Ureter (tissue), 1 donor: ENCODE measurements around the gene LEFTY1. TPM values are rescaled to one million over a fixed set of nuclear protein-coding genes. Genes with fewer than 3 reads are reported as not detected.
"Not testable (repeated sequence)": the region's sequence is repeated elsewhere in the genome, so short reads cannot be mapped to it uniquely, and the experiment has no call there.

Source experiments
- DNase-seq: peaks from one replicate; pipeline ENCODE4 v3.0.0-alpha.2; 2020; ENCODE audit warnings: low spot score
- total RNA-seq: library from RNA; stranded (reverse); gene quantifications from one replicate; pipeline ENCODE4 v1.2.4, GENCODE V29; 2023
- donor health status: DM: yes; HTN: yes; CAD: no.

Gene LEFTY1
- 0.60 TPM for total RNA-seq

- no peak for DNase-seq
These were observed at the start of gene LEFTY1 for GRCh38 chr1:225888898-225889601. TSS of gene LEFTY1 (minus strand) at chr1:225889146. CDS start at chr1:225889066, 80 bp downstream.

DNA sequence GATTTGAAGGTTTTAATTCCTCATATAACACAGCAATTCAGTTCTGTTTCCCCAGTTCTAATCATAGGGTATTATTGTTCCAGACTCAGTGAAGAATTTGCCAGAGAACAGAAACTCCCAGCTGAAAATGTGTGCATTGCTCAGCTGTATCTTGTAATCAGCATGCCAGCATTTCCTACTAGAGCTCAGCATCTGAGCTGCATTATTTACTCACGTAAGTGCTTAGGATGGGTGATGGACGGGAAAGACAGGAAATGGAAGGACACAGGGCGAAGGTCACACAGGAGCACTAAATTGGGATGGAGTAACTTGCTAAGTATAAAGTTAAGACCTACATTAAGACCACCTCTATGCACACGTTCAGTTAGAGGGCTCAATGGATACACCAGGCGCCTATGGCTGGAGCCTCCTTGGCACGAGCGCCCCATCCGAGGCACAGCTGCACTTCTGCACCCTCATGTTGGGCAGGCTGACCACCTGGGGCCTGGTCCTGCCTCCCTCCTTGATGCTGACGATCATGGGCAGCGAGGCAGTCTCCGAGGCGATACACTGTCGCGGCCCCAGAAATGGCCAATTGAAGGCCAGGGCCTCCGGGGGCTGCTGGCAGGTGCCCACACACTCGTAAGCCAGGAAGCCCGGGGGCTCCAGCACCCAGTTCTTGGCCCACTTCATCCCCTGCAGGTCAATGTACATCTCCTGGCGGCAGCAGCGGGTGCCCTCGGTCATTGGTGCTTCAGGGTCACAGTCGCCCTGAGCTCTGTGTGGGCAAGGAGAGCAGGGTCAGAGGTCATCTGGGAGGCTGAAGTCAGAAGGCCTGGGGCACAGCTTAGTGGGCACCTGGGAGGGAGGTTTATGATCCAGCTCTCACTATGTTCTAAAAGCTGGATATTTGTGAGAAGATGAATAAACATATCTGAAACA, 48.4 kb upstream of the LEFTY1 start:
- DNase-seq, result no peak

DNA sequence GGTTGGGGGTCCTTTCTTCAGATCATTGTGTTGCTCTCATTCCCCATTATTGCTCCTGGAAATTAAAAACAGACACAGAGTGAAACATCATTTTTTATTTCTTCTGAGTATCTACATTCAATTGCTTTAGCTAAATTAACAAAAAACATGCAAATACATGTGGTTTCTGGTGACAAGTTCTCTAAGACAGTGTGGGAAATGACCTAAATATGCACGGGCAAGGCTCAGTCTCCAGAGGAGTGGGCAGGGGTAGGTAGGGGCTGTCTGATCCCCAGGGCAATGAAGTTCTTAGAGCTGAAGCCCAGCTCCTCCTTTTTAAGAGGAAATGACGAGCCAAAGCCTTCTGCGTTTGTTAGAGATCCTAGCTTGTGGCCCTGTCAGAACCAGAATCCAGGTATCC, 47.6 kb upstream of the LEFTY1 start:
- no peak for DNase-seq

DNA sequence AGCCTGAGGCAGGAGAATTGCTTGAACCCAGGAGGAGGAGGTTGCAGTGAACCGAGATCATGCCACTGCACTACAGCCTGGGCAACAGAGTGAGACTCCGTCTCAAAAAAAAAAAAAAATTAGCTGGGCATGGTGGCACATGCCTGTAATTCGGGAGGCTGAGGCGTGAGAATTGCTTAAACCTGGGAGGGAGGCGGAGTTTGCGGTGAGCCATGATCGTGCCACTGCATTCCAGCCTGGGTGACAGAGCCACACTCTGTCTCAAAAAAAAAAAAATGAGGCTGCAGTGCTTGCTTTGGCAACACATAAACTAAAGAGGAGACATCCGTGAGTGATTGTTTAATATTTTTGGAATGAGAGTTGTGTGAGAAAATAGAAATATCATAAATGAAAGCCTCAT, 47.1 kb upstream of the LEFTY1 start:
- not testable (repeated sequence) for DNase-seq

DNA sequence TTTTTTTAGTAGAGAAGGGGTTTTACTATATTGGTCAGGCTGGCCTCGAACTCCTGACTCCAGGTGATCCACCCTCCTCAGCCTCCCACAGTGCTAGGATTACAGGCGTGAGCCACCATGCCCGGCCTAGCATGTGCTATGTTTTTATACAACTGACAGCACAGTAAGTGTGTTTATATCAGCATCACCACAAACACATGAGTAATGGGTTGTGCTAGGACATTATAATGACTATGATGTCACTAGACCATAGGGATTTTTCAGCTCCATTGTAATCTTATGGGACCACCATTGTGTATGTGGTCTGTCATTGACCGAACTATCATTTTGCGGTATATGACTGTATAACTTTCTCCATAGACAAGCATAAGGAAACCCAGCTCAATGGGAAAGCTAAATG, 45.8 kb upstream of the LEFTY1 start:
- DNase-seq, result no peak

DNA sequence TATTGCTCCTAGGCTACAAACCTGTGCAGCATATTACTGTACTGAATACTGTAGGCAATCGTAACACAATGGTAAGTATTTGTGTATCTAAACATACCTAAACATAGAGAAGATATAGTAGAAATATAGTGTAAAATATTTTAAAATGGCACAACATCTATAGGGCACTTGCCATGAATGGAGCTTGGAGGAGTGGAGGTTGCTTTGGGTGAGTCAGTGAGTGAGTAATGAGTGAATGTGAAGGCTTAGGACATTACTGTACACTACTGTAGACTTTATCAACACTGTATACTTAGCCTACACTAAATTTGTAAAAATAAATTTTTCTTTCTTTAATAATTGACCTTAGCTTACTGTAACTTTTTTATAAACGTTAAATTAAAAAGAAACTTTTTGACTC, 44.1 kb upstream of the LEFTY1 start:
- DNase-seq, result no peak

DNA sequence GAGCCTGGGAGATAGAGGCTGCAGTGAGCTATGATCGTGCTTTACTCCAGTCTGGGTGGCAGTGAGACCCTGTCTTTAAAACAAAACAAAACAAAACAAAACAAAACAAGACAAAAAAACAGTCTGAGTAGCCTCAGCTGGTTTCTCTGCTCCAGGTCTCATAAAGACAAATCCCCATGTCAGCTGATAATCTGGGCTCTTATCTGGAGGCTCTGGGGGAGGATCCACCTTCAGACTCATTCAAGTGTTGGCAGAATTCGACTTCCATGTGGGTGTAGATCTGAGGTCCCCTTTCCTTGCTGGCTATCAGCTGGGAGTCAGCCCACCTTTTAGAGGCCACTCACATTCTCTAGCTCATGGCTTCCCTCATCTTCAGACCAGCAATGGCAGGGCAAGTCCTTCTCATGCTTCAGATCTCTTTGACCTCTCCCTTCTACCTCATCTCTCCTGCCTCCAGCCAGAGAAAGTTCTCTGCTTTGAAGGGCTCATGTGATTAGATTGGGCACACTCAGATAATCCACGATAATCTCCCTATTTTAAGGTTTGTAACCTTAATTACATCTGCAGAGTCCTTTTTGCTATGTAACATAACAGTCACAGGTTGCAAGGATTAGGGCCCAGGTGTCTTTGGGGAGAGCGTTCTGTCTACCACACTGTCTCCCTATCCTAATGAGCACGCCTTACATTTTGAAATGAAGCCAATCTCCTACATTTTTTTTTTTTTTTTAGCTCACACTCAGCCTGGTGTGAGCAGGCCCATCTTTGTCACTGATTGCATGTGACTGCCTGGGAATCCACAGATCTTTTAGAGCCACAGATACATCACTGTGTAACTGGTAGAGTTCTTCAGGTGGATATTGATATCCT, 42.6 kb upstream of the LEFTY1 start:
- no peak for DNase-seq

DNA sequence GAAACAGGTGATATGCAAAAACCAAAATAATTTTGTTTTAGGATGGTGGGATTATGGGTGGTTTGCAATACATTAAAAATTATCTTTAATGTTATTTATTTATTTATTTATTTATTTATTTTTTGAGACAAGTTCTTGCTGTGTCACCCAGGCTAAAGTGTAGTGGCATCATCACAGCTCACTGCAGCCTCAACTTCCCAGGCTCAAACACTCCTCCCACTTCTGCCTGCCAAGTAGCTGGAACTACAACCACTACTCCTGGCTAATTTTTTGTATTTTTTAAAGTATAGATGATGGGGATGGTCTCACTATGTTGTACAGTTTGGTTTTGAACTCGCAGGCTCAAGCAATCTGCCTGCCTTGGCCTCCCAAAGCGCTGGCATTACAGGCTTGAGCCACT, 41.6 kb upstream of the LEFTY1 start:
- no peak for DNase-seq

- DNase-seq, result not testable (repeated sequence)
These were observed 40.5 kb upstream of the LEFTY1 start for GRCh38 chr1:225929462-225929861.

- DNase-seq, result no peak
These were observed 39.5 kb upstream of the LEFTY1 start for GRCh38 chr1:225928186-225929175.

- no peak for DNase-seq
These were observed 37.7 kb upstream of the LEFTY1 start for GRCh38 chr1:225926551-225927113.

- peak; percentile 96 for DNase-seq
These were observed 35.0 kb upstream of the LEFTY1 start, which contains the start of gene PYCR2 for GRCh38 chr1:225923692-225924555. TSS of gene PYCR2 (minus strand) at chr1:225924250. CDS start at chr1:225924110, 140 bp downstream.

GRCh38 chr1:225923381-225923691, 34.4 kb upstream of the LEFTY1 start:
- DNase-seq, result no peak

GRCh38 chr1:225921734-225922709, 33.1 kb upstream of the LEFTY1 start:
- DNase-seq, result peak; percentile 79

GRCh38 chr1:225919906-225920305, 31.0 kb upstream of the LEFTY1 start:
- DNase-seq, result peak; percentile 77

DNA sequence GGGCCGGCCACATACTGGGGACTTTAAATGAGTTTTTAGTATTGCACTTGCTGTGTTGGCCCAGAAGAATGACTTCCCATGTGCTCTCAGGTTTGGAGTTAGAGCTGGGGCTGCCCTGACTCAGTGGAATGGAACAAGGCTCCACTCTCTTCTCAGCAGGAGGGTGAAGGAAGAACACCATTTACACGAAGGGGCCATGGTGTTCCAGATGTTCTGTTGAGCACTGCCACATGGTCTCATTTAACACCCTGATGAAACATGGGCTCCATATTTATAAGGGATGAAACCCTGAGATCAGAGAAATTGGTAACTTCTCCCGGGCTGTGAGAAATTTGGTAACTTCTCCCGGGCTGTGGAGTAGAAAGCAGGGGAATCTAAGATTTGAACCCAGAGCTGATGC, 29.3 kb upstream of the LEFTY1 start:
- no peak for DNase-seq

DNA sequence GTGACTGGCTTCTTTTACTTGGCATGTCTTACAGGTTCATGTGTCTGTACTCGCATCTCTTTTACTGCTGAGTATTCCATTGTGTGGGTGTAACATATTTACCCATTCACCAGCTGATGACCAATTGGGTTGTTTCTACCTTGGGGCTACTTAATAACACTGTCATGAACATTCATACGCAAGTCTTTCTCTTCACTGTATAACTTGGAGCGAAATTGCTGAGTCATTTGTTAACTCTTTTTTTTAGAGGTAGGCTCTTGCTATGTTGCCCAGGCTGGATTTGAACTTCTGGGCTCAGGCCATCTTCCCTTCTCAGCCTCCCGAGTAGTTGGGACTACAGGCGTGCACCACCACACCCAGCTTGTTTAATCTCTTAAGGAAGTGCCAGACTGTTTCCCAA, 28.6 kb upstream of the LEFTY1 start:
- no peak for DNase-seq

DNA sequence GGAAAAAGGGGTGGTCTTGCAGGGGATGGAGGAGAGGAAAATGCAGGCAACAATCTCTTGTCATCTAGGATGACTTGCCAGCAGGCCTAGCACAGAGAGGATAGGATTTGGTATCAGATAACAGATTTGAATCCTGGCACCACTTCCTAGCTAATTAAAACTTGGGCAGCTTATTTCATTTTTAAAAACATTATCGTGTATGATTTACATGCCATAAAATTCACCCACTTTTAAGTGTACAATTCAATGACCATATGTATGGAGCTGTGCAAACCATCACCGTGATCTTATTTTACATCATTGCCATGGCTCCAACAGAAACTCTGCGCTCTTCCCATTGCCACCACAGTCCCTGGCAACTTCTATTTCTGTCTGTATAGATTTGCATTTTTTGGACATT, 28.2 kb upstream of the LEFTY1 start:
- DNase-seq, result no peak
